ENCODE results near the gene ARHGEF6.

Gene ARHGEF6

GRCh38 chrX:136687457-136687856 is 93.3 kb downstream of the ARHGEF6 start:
- no peak for DNase-seq

- DNase-seq = no peak
Measured at GRCh38 chrX:136684120-136684519, 96.6 kb downstream of the ARHGEF6 start.

GRCh38 chrX:136679531-136679930 is 101.2 kb downstream of the ARHGEF6 start:
- no peak for DNase-seq

GRCh38 chrX:136674270-136674985 is 106.3 kb downstream of the ARHGEF6 start:
- DNase-seq = no peak

GRCh38 chrX:136671006-136671610 is 109.6 kb downstream of the ARHGEF6 start:
- no peak for DNase-seq

- DNase-seq = no peak
Measured at GRCh38 chrX:136667446-136668168, 113.1 kb downstream of the ARHGEF6 start.

- no peak for DNase-seq
Measured at GRCh38 chrX:136666088-136666487, 114.6 kb downstream of the ARHGEF6 start.

GRCh38 chrX:136665258-136665900 is 115.4 kb downstream of the ARHGEF6 start:
- DNase-seq = no peak

GRCh38 chrX:136662976-136663375 is 117.8 kb downstream of the ARHGEF6 start:
- no peak for DNase-seq

GRCh38 chrX:136662104-136662503 is 118.6 kb downstream of the ARHGEF6 start:
- DNase-seq = no peak

GRCh38 chrX:136660896-136661295 is 119.8 kb downstream of the ARHGEF6 start:
- DNase-seq = no peak

- no peak for DNase-seq
Measured at GRCh38 chrX:136659174-136659573, 121.6 kb downstream of the ARHGEF6 start.

- DNase-seq = no peak
Measured at GRCh38 chrX:136658151-136658550, 122.6 kb downstream of the ARHGEF6 start.

- DNase-seq = no peak
Measured at GRCh38 chrX:136656361-136656964, 124.3 kb downstream of the ARHGEF6 start.

- DNase-seq = no peak
Measured at GRCh38 chrX:136652822-136653723, 127.7 kb downstream of the ARHGEF6 start.

- DNase-seq = no peak
Measured at GRCh38 chrX:136650811-136651210, 129.9 kb downstream of the ARHGEF6 start.

- no peak for DNase-seq
Measured at GRCh38 chrX:136647677-136648360, 132.9 kb downstream of the ARHGEF6 start, which contains the start of gene CD40LG. Gene CD40LG, plus strand, starts transcription at chrX:136648158. Its CDS starts 91 bp downstream, at chrX:136648249.

GRCh38 chrX:136646602-136647239 is 134.0 kb downstream of the ARHGEF6 start:
- no peak for DNase-seq

- no peak for DNase-seq
Measured at GRCh38 chrX:136643243-136643642, 137.5 kb downstream of the ARHGEF6 start.

- DNase-seq = no peak
Measured at GRCh38 chrX:136639506-136640176, 141.1 kb downstream of the ARHGEF6 start.

All from NCI-H187 treated with DMSO at 0.1 percent for 48 hours (cell line).